SK-N-MC (cell line): ENCODE results near the gene CYP2F1.
"Not testable (repeated sequence)": the region's sequence is repeated elsewhere in the genome, so short reads cannot be mapped to it uniquely, and the experiment has no call there.

Source experiments
- DNase-seq: peaks from one replicate; pipeline ENCODE4 v3.0.0-alpha.2; 2011; ENCODE audit warnings: low read depth, low spot score
- H3K27ac ChIP-seq: fragments of 200-600 bp; sonication (generic); 2 replicates; pipeline ENCODE4 v1.5.1; 2016; ENCODE audit warnings: mixed run types
- H3K36me3 ChIP-seq: fragments of 200-600 bp; sonication (generic); 2 replicates; pipeline ENCODE4 v1.6.1; 2017; ENCODE audit warnings: antibody characterized with exemption, low read length, mixed read lengths; ENCODE audit not compliant: insufficient read depth
- H3K4me3 ChIP-seq: fragments of 200-600 bp; sonication (generic); 2 replicates; pipeline ENCODE4 v1.5.1; 2016
- H3K9ac ChIP-seq: fragments of 200-600 bp; sonication (generic); 2 replicates; pipeline ENCODE4 v1.8.0; 2017; ENCODE audit warnings: mixed run types, mixed read lengths; ENCODE audit not compliant: insufficient read length
- H3K9me3 ChIP-seq: fragments of 200-600 bp; sonication (generic); 2 replicates; pipeline ENCODE4 v1.6.1; 2017; ENCODE audit warnings: low read depth, mild to moderate bottlenecking, antibody characterized with exemption, low read length, moderate library complexity, mixed read lengths
- EZH2 ChIP-seq: fragments of 200-600 bp; sonication (generic); IDR thresholded peaks from one replicate; pipeline ENCODE4 v1.6.1; 2017; ENCODE audit warnings: antibody characterized with exemption
- FOXP2 ChIP-seq: optimal IDR thresholded peaks from 2 replicates; pipeline ENCODE3; 2011; ENCODE audit warnings: mild to moderate bottlenecking, moderate library complexity; ENCODE audit not compliant: insufficient read depth; ENCODE audit errors: extremely low read length, control extremely low read depth
- POLR2AphosphoS5 ChIP-seq: IDR thresholded peaks from 2 replicates; pipeline ENCODE4 v1.6.1; 2012; ENCODE audit warnings: mild to moderate bottlenecking, low read depth, low read length, borderline replicate concordance

Gene CYP2F1

GRCh38 chr19:41123716-41124294, 9.6 kb downstream of the CYP2F1 start:
- H3K4me3 ChIP-seq: no peak overlapping the region
- no peaks in the 10 kb centered on the region for H3K9me3 ChIP-seq
- H3K9ac ChIP-seq: no peak overlapping the region
- no peaks in the 10 kb centered on the region for H3K36me3 ChIP-seq
- DNase-seq: no peak
- TF ChIP-seq EZH2: no peak
- TF ChIP-seq FOXP2: no peak
- no peak for TF ChIP-seq POLR2AphosphoS5
- H3K27ac ChIP-seq: no peak overlapping the region

- not testable (repeated sequence) for H3K9ac ChIP-seq, H3K9me3 ChIP-seq, H3K36me3 ChIP-seq, DNase-seq, H3K4me3 ChIP-seq
- peak overlapping the region; percentile 50; the same call in 1 of the 2 replicates for H3K27ac ChIP-seq
These were observed 12.6 kb downstream of the CYP2F1 start for GRCh38 chr19:41126765-41127203.

GRCh38 chr19:41127362-41127761, 13.1 kb downstream of the CYP2F1 start:
- not testable (repeated sequence) for H3K9ac ChIP-seq, H3K36me3 ChIP-seq, H3K9me3 ChIP-seq, H3K4me3 ChIP-seq, DNase-seq
- peak overlapping the region; percentile 50; the same call in 1 of the 2 replicates for H3K27ac ChIP-seq

GRCh38 chr19:41127801-41128300, 13.6 kb downstream of the CYP2F1 start:
- not testable (repeated sequence) for DNase-seq, H3K36me3 ChIP-seq, H3K9me3 ChIP-seq, H3K9ac ChIP-seq
- peak overlapping the region; percentile 19; the same call in 1 of the 2 replicates for H3K27ac ChIP-seq
- H3K4me3 ChIP-seq: peak overlapping the region; percentile 48

GRCh38 chr19:41128692-41129091, 14.5 kb downstream of the CYP2F1 start:
- H3K9ac ChIP-seq: no peak overlapping the region

GRCh38 chr19:41131186-41131585, 17.0 kb downstream of the CYP2F1 start:
- no peak overlapping the region for H3K9ac ChIP-seq
- no peak for TF ChIP-seq FOXP2
- TF ChIP-seq EZH2: no peak
- TF ChIP-seq POLR2AphosphoS5: no peak
- H3K36me3 ChIP-seq: no peaks in the 10 kb centered on the region
- no peak for DNase-seq
- no peaks in the 10 kb centered on the region for H3K9me3 ChIP-seq
- H3K27ac ChIP-seq: no peak overlapping the region
- no peak overlapping the region for H3K4me3 ChIP-seq

More at GRCh38 chr19:41128692-41129091, 14.5 kb downstream of the CYP2F1 start:
- Histone ChIP-seq H3K9me3 (no peaks in the 10 kb centered on the region), H3K4me3 (no peak overlapping the region), H3K27ac (no peak overlapping the region), H3K36me3 (no peaks in the 10 kb centered on the region)
- no peak for TF ChIP-seq EZH2
- TF ChIP-seq POLR2AphosphoS5: no peak
- no peak for TF ChIP-seq FOXP2
- DNase-seq: no peak

- no peak overlapping the region for H3K9ac ChIP-seq
- no peak for DNase-seq
- H3K27ac ChIP-seq: no peak overlapping the region
- H3K4me3 ChIP-seq: no peak overlapping the region
- H3K9me3 ChIP-seq: no peaks in the 10 kb centered on the region
- no peaks in the 10 kb centered on the region for H3K36me3 ChIP-seq
- TF ChIP-seq FOXP2: no peak
These were observed 19.0 kb downstream of the CYP2F1 start for GRCh38 chr19:41133260-41133659.

GRCh38 chr19:41134616-41135015, 20.4 kb downstream of the CYP2F1 start:
- no peak overlapping the region for H3K4me3 ChIP-seq

GRCh38 chr19:41135390-41136384, 21.5 kb downstream of the CYP2F1 start:
- not testable (repeated sequence) for DNase-seq, H3K27ac ChIP-seq, H3K36me3 ChIP-seq, H3K9me3 ChIP-seq, H3K4me3 ChIP-seq, H3K9ac ChIP-seq

More at GRCh38 chr19:41134616-41135015, 20.4 kb downstream of the CYP2F1 start:
- H3K27ac ChIP-seq: no peak overlapping the region
- no peaks in the 10 kb centered on the region for H3K9me3 ChIP-seq
- H3K36me3 ChIP-seq: no peaks in the 10 kb centered on the region
- TF ChIP-seq FOXP2 (no peak), POLR2AphosphoS5 (no peak), EZH2 (no peak)
- no peak for DNase-seq
- H3K9ac ChIP-seq: no peak overlapping the region
